ENCODE measurements around the gene EWSR1.

DNA sequence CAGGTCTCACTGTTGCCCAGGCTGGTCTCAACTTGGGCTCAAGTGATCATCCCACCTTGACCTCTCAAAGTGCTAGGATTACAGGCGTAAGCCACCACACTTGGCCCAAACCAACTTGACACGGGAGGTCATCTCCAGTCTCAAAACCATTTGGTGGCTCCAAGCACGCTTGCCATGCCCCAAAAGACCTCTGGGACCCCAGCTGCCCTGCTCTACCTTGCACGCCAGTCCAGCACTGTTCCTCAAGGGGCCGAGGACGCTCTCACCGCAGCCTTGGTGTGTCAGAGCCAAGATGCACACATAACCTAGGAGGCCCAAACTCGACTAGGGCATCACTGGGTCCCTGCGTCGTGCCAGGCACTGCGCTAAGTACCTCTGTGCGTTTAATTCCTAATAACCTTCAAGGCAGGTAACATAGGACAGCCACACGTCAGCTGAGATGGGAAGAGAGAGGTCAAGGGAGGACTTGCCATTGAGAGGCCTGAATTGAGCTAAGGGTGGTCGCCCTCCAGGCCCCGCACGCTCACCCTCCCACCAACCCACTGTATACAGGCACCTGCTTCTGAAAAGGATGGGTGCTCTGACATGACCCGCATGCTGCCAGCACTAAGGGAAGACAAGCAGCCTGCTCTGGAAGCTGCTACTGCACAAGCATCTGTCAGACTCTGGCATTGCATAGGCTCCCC, 33.8 kb downstream of the EWSR1 start:
- TF ChIP-seq, protein P1, sequence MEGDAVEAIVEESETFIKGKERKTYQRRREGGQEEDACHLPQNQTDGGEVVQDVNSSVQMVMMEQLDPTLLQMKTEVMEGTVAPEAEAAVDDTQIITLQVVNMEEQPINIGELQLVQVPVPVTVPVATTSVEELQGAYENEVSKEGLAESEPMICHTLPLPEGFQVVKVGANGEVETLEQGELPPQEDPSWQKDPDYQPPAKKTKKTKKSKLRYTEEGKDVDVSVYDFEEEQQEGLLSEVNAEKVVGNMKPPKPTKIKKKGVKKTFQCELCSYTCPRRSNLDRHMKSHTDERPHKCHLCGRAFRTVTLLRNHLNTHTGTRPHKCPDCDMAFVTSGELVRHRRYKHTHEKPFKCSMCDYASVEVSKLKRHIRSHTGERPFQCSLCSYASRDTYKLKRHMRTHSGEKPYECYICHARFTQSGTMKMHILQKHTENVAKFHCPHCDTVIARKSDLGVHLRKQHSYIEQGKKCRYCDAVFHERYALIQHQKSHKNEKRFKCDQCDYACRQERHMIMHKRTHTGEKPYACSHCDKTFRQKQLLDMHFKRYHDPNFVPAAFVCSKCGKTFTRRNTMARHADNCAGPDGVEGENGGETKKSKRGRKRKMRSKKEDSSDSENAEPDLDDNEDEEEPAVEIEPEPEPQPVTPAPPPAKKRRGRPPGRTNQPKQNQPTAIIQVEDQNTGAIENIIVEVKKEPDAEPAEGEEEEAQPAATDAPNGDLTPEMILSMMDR (IDR thresholded peaks at IDR 0.05) = no peak
- TF ChIP-seq ZFX (IDR thresholded peaks at IDR 0.05; ENCODE audit: borderline replicate concordance) = no peak
